HG03457 (cell line): Measurements from ENCODE around the gene WWOX.
A peak's percentile ranks its signal among the peaks of the same experiment; 100 is the strongest.

ENCODE experiments used
- ATAC-seq: cut with Tn5 transposase; IDR thresholded peaks from one replicate; pipeline ENCODE4 v1.9.1; 2021; ENCODE audit warnings: moderate number of reproducible peaks; ENCODE audit not compliant: unreplicated experiment

Gene WWOX

GRCh38 chr16:78745108-78746019, 645.9 kb downstream of the WWOX start:
- no peak for ATAC-seq

GRCh38 chr16:78746718-78747117, 647.3 kb downstream of the WWOX start:
- ATAC-seq, result no peak

- no peak for ATAC-seq
Measured at GRCh38 chr16:78748220-78748929, 648.9 kb downstream of the WWOX start.

GRCh38 chr16:78749745-78750268, 650.4 kb downstream of the WWOX start:
- ATAC-seq, result peak; percentile 56

GRCh38 chr16:78750611-78751010, 651.2 kb downstream of the WWOX start:
- no peak for ATAC-seq

- no peak for ATAC-seq
Measured at GRCh38 chr16:78751601-78752000, 652.1 kb downstream of the WWOX start.

GRCh38 chr16:78754713-78755112, 655.3 kb downstream of the WWOX start:
- ATAC-seq, result no peak

GRCh38 chr16:78755751-78756661, 656.6 kb downstream of the WWOX start:
- no peak for ATAC-seq

- ATAC-seq, result no peak
Measured at GRCh38 chr16:78759596-78759995, 660.1 kb downstream of the WWOX start.

GRCh38 chr16:78760611-78761010, 661.2 kb downstream of the WWOX start:
- ATAC-seq, result no peak

- peak; percentile 88 for ATAC-seq
Measured at GRCh38 chr16:78761427-78761826, 662.0 kb downstream of the WWOX start.

GRCh38 chr16:78762222-78762621, 662.8 kb downstream of the WWOX start:
- no peak for ATAC-seq

- no peak for ATAC-seq
Measured at GRCh38 chr16:78763821-78764440, 664.5 kb downstream of the WWOX start.

GRCh38 chr16:78764478-78764877, 665.0 kb downstream of the WWOX start:
- ATAC-seq, result no peak

- ATAC-seq, result no peak
Measured at GRCh38 chr16:78768226-78768625, 668.8 kb downstream of the WWOX start.

GRCh38 chr16:78768718-78769117, 669.3 kb downstream of the WWOX start:
- ATAC-seq, result no peak

GRCh38 chr16:78770353-78771091, 671.1 kb downstream of the WWOX start:
- ATAC-seq, result no peak

- no peak for ATAC-seq
Measured at GRCh38 chr16:78773291-78773702, 673.8 kb downstream of the WWOX start.

GRCh38 chr16:78773706-78774105, 674.3 kb downstream of the WWOX start:
- ATAC-seq, result no peak

- no peak for ATAC-seq
Measured at GRCh38 chr16:78775161-78775561, 675.7 kb downstream of the WWOX start.
